HG03571 (cell line): Measurements from ENCODE around the gene SH3PXD2A.

ENCODE experiments used
- ATAC-seq: cut with Tn5 transposase; IDR thresholded peaks from one replicate; pipeline ENCODE4 v1.9.1; 2021; ENCODE audit not compliant: unreplicated experiment

Gene SH3PXD2A

GRCh38 chr10:103835096-103836050, 20.0 kb downstream of the SH3PXD2A start:
- ATAC-seq = no peak

DNA sequence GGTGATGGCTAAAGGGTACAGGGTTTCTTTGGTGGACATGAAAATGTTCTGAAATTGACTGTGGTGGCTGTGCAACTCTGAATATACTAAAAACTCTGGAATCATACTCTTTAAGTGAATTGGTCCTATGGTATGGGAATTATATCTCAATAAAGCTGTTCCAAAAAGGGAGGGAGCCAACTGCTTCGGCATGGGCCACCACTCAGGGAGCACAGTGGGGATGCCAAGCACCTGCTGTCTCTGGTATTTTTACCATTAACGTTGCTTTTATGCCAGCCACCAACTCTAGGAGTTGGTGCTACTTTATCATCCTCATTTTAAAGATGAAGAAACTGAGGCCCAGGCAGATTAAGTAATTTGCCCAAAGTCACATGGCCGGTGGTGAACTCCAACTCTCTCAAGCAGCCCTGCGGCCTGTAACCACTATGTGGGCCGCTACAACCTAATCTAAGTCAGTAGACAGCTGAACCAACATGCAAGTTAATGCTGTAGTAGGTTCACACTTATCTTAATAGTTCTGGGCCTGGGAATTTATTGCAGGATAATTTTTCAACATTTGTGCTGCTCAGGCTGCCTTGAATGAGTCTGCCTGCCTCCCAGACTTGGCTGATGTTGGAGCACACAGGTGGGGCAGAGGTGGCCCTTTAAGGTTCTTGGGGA, 20.8 kb downstream of the SH3PXD2A start:
- ATAC-seq = no peak

DNA sequence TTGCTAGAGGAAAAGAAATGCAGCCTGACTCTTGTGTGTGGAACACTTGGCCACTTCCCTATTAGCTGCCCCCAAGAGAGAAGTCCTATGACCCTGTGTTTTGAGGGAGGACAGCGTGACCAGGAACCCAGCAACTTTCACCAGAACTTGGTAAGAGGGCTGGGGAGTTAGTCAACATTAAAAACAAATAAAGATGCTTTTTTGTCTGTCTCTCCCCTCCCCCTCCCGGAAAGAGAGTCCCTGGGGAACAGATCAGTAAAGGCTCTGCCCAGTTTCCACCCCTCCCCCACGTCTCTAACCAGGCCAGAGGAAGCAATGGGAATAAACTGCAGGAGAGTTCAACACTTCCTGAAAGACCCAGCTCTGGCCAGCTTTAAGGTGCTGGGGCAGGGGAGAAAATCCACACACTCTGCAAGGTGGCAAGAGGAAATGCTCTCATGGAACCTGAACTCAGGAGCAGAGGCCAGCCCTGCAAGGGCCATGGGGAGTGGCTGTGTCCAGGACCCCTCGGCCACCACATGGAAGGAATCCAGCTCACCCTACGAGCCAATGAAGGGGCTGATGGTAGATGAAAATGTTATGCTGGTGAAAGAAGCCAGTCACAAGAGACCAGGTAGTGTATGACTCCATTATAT, 21.5 kb downstream of the SH3PXD2A start:
- no peak for ATAC-seq

- no peak for ATAC-seq
Measured at GRCh38 chr10:103832806-103833205, 22.6 kb downstream of the SH3PXD2A start.

DNA sequence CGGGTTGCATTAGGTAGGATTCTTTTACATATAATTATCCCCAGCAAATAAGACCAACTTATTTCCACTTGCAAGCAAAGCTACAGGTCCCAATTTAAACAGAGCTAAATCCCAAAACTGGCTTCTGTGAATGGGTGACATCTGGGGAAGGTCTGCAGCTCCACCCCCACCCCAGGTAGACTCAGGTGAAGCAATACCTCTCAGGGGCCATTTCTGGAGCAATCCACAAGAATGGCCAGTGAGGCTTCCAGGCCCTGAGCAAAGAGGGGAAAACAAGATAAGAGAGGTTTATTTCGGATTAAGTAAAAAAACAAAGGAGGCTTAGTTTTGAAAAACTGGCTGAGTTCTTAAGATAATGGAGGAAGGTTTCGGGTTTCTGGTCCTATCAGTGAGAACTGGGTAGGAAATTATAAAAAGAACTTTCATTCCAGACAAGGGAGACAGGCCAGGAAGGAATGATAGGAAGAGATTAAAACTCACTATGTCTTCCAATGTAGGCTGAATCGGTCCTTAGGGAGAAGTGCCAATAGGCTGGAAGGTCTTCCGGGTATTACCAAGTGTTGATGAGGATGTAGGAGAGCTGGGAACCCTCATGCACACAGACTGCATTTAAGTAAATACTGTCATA, 25.4 kb downstream of the SH3PXD2A start:
- ATAC-seq = no peak

DNA sequence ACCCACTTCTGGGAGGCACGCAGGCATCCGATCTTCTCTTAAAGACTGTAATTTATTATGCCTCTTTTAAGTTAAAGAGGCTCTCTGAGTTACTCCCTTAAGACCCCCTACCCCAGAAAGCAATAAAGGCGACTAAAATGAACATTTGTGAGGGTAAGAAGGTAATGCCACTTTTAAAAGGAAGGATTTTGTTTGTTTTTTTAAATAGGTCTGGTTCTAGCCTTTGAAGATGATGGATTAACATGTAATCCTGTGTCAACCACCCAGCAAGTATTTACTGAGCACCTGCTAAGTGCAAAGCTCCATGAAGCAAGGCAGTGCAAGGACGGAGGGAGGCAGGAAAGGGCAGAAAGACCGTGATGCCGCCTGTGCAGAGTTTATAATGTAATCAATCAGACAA, 26.1 kb downstream of the SH3PXD2A start:
- ATAC-seq = no peak

DNA sequence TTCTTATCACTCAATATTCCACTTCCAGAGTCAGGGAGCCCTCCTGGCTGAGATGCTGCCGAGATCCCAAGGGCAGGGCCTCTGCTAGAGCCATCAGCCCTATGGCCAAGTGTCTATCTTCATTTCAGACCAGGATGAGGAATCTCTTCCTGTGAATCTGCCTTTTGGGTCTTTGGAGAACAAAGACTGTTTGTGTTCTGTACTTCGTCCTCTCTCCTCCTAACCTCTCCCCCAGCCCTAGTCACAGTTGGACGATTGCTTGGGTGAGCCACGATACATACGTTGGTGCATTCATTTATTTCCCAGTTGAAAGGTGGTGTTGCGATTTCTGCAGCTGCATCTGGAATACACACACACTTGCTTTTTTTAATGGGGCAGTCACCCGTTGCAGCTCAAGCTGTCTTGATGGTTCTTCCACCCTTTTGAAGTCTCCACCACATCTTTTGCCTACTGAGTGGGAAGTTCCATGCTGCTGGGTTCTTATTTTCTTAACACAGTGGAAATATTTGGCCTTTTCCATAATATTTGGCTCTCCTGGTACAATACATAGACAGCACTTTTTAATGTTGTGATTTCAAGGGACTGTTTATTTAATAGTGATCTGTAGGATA, 26.7 kb downstream of the SH3PXD2A start:
- ATAC-seq = no peak

- ATAC-seq = no peak
Measured at GRCh38 chr10:103828107-103828506, 27.3 kb downstream of the SH3PXD2A start.

DNA sequence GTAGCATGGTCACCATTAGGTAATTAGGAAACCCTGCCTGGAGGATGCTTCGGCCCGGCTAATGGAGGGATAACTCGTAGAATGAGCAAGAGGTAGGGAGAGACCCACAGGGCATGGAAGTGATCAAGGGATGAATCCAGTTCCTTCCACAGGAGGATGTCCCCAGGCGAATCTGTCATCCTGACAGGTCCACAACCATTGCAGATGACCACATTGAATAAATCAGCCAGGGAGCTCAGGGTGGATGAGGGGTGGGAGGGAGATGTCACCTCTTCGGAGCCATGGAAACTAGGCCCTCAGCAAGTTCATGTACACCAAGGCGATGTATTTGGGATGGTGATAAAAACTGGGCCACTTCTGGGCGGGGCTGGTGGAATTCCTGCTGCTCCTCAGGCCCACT, 28.5 kb downstream of the SH3PXD2A start:
- no peak for ATAC-seq

DNA sequence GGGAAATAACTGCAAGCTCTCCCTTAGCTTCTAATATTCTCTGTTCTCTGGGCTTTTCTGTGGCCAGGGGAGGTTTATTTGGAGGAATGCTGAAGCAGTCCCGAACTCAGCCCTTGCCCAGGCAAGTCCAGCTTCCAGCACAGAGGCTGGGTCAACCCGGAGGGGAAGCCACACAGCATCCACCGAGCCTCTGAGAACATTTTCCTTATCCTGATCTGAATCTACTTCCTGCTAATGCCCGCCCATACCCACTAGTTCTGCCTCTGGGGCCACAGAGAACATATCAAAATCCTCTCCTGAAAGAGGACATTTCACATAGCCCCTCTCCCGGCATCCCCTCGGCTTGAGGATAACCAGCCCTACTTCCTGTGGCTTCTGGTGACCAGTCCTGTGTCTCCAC, 31.1 kb downstream of the SH3PXD2A start:
- ATAC-seq = no peak

DNA sequence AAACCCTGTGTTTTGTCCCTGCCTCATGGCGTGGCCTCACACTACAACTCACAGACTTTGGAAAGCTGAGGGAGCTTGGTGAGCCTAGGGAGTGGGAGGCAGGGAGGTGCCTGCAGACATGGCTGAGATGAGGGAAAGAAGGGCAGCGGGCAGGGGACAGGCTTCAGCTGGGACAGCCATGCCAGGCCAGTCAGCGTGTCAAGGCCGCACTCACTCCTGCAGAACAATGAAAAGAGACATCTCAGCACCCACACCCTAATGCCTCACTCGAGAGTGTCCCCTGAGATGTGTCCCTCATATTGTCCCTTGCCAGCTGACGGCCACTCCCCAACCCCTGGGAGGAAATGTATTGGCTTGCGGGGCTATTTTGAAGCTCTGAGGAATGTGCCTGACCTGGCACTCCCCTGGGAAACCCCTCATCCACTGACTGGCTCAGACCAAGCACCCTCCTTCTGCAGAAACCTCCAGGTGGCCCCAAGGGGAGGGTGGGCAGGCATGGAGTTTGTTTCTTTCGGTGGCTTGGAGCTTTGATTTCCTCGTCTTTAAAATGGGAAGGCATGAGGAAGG, 31.6 kb downstream of the SH3PXD2A start:
- ATAC-seq = no peak

- no peak for ATAC-seq
Measured at GRCh38 chr10:103822800-103823199, 32.6 kb downstream of the SH3PXD2A start.

DNA sequence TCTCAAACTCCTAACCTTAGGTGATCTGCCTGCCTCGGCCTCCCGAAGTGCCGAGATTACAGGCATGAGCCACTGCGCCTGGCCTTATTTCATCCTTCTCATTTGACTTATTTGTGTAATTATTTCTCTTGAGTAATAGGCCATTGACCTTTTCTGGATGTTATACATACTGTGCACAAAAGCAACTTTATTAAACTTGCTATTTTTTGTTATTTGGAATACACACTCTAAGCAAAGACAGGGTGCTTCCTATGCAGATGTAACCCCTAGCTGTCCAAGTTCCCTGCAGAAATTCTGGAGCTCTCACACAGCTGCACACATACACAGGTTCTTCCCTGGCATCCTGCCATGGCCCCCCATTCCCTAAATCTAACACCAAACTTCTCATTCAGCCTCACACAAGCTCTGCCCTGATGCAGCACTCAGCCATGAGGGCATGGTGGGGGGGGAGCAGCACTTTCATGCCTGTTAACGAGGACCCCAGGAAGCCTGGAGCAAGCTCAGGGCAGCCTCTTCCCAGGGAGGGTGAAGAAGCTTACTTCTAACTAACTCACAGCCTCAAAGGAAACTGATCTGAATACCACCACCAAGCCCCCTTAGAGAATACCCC, 33.2 kb downstream of the SH3PXD2A start:
- ATAC-seq = no peak

GRCh38 chr10:103820101-103821062, 35.0 kb downstream of the SH3PXD2A start:
- no peak for ATAC-seq

DNA sequence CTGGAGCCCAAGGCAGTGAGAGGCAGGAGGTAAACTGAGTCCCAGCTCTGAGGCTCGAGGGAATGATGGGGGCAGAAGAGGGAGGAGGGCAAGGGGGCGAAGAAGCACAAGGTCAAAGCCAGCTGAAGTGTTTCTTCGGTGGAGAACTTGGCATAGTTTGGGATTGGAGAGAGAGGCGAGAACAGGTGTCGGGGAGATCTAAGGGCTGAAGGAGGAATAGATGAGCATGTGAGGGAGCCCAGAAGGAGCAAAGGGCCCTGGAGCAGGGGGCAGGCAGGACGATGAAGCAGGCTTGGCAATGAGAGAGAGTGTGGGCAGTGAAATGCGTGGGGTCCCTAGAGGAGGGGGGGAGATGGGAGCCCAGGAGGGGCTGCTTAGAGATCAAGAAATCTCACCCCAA, 35.9 kb downstream of the SH3PXD2A start:
- no peak for ATAC-seq

GRCh38 chr10:103818765-103819374, 36.5 kb downstream of the SH3PXD2A start:
- ATAC-seq = no peak

DNA sequence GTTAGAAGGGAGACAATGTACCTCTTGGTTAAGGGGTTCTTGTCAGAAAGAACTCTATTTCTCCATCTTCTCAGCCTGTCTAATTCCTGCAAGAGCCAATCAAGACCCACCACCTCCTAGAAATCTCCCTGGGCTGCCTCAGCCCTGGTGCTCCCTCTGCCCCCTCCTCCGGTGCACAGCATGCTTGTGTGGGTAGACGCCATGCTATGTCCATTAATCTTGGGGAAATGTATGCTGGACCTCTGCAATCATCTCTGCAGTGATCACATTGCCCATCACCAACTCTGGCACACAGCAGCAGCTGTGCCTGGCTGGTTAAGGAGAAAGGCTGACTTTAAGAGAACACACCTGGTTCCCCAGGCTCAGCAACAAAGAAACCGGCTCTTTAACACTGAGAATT, 37.3 kb downstream of the SH3PXD2A start:
- ATAC-seq = no peak

DNA sequence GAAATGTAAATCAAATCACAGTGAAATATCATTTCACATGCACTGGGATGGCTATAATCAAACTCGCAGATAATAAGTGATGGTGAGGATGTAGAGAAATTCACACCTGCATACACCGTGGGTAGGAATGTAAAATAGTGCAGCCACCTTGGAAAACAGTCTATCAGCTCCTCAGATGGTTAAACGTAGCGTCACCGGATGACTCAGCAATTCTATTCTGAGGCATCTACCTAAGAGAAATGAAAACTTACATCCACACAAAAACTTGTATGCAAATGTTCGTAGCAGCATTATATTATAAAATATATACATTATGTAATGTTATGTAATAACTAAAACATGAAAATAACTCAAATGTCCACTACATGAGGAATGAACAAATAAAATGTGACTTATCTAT, 38.9 kb downstream of the SH3PXD2A start:
- ATAC-seq = no peak
